H1 (cell line): ENCODE data around the gene RMDN2. TPM values are rescaled to one million over a fixed set of nuclear protein-coding genes. Genes with fewer than 3 reads are reported as not detected.

Source experiments
- CTCF ChIA-PET: fragments of 300-600 bp; sonication (Branson Sonifier 250); formaldehyde crosslinking; loops from one replicate; lab custom pipeline; 2021; ENCODE audit not compliant: partially characterized antibody; lab: Charles Lee
- POLR2A ChIA-PET: fragments of 300-600 bp; sonication (Branson Sonifier 250); formaldehyde crosslinking; loops from one replicate; lab custom pipeline; 2021; ENCODE audit warnings: inconsistent platforms; ENCODE audit not compliant: partially characterized antibody; lab: Charles Lee
- DNase-seq, 2 experiments: peaks; one replicate each; pipeline versions ENCODE4 v3.0.0 to v3.0.0-alpha.2; 2010 to 2022; ENCODE audit warnings: low spot score in 2 of 2, low read depth in 1 of 2, mixed read lengths in 1 of 2
- FAIRE-seq: peaks from 2 replicates; lab custom pipeline; 2011; peaks lifted over from hg19 to GRCh38; lab: Jason Lieb, UNC
- H2AFZ ChIP-seq: 2 replicates; pipeline ENCODE4 v1.8.1; 2012; ENCODE audit warnings: low read length, inconsistent platforms
- H2AK5ac ChIP-seq: 2 replicates; pipeline ENCODE4 v1.6.1; 2013; ENCODE audit warnings: low read depth, low read length
- H2BK120ac ChIP-seq: replicated peaks from 2 replicates; pipeline ENCODE3; 2013; ENCODE audit warnings: low read depth, low read length, inconsistent platforms
- H2BK12ac ChIP-seq: 2 replicates; pipeline ENCODE4 v1.6.1; 2013; ENCODE audit warnings: low read depth, low read length
- H2BK15ac ChIP-seq: 2 replicates; pipeline ENCODE4 v1.6.1; 2013; ENCODE audit warnings: low read length
- H2BK20ac ChIP-seq: 2 replicates; pipeline ENCODE4 v1.6.1; 2013; ENCODE audit warnings: low read length
- H2BK5ac ChIP-seq: 2 replicates; pipeline ENCODE4 v1.6.1; 2013; ENCODE audit warnings: low read depth, low read length
- H3K14ac ChIP-seq: 2 replicates; pipeline ENCODE4 v1.6.1; 2013; ENCODE audit warnings: inconsistent platforms; ENCODE audit not compliant: insufficient read length
- H3K18ac ChIP-seq: 2 replicates; pipeline ENCODE4 v1.6.1; 2013; ENCODE audit warnings: low read length; ENCODE audit errors: extremely low read depth
- H3K23ac ChIP-seq: 2 replicates; pipeline ENCODE4 v1.6.1; 2013; ENCODE audit warnings: inconsistent platforms; ENCODE audit not compliant: insufficient read length
- H3K23me2 ChIP-seq: 2 replicates; pipeline ENCODE4 v1.6.1; 2013; ENCODE audit warnings: low read depth, low read length
- H3K27ac ChIP-seq: 2 replicates; pipeline ENCODE4 v1.6.1; 2011; ENCODE audit warnings: low read depth, low read length, inconsistent platforms
- H3K27me3 ChIP-seq, 4 experiments: replicated peaks in 1 of 4; 1 replicate in 1 of 4; 2 replicates in 3 of 4; pipeline versions ENCODE4 v1.6.1 to v1.8.1; 2011 to 2013; ENCODE audit warnings: low read length in 3 of 4, mild to moderate bottlenecking in 3 of 4, inconsistent platforms in 2 of 4, mixed read lengths in 2 of 4, moderate library complexity in 1 of 4; ENCODE audit not compliant: control insufficient read depth in 3 of 4, insufficient read depth in 3 of 4; ENCODE audit errors: extremely low read depth in 1 of 4
- H3K36me3 ChIP-seq, 4 experiments: 2 replicates each; pipeline versions ENCODE4 v1.6.1 to v1.8.1; 2011 to 2013; ENCODE audit warnings: mild to moderate bottlenecking in 4 of 4, low read length in 3 of 4, moderate library complexity in 2 of 4, control low read depth in 1 of 4, inconsistent platforms in 1 of 4; ENCODE audit not compliant: insufficient read depth in 4 of 4, control insufficient read depth in 2 of 4
- H3K4ac ChIP-seq: replicated peaks from 2 replicates; pipeline ENCODE3; 2013; ENCODE audit warnings: low read length, low read depth, mixed read lengths, inconsistent platforms; ENCODE audit not compliant: insufficient read length
- H3K4me1 ChIP-seq, 4 experiments: replicated peaks in 1 of 4; 1 replicate in 1 of 4; 2 replicates in 3 of 4; pipeline versions ENCODE4 v1.6.1 to v1.8.1; 2011 to 2013; ENCODE audit warnings: low read length in 3 of 4, inconsistent platforms in 2 of 4, mixed read lengths in 1 of 4; ENCODE audit not compliant: insufficient read depth in 4 of 4, control insufficient read depth in 3 of 4
- H3K4me2 ChIP-seq, 2 experiments: 2 replicates each; pipeline versions ENCODE4 v1.6.1 to v1.8.1; 2011 to 2013; ENCODE audit warnings: low read depth in 2 of 2, low read length in 2 of 2, control low read depth in 1 of 2, inconsistent platforms in 1 of 2, mild to moderate bottlenecking in 1 of 2; ENCODE audit not compliant: insufficient read depth in 1 of 2
- H3K4me3 ChIP-seq, 4 experiments: fragments of 200-600, 300-600 bp in 1 of 4; sonication (generic), shearing (Covaris generic), sonication (Bioruptor Twin) in 1 of 4; 2 replicates each; pipeline versions ENCODE4 v1.5.1 to v1.8.1; 2011 to 2016; ENCODE audit warnings: low read length in 4 of 4, low read depth in 3 of 4, control low read depth in 2 of 4, inconsistent platforms in 2 of 4, mild to moderate bottlenecking in 2 of 4, mixed read lengths in 1 of 4, moderate library complexity in 1 of 4; ENCODE audit not compliant: insufficient read depth in 2 of 4; ENCODE audit errors: extremely low read depth in 1 of 4
- H3K56ac ChIP-seq: replicated peaks from 2 replicates; pipeline ENCODE3; 2013; ENCODE audit warnings: low read depth, mild to moderate bottlenecking, mixed read lengths, low read length, inconsistent platforms; ENCODE audit not compliant: insufficient read length
- H3K79me1 ChIP-seq: 2 replicates; pipeline ENCODE4 v1.6.1; 2013; ENCODE audit warnings: low read depth, low read length, control low read depth
- H3K79me2 ChIP-seq, 2 experiments: 2 replicates each; pipeline versions ENCODE4 v1.6.1 to v1.8.1; 2012 to 2013; ENCODE audit warnings: low read length in 2 of 2, mild to moderate bottlenecking in 2 of 2, inconsistent platforms in 1 of 2; ENCODE audit not compliant: insufficient read depth in 2 of 2, control insufficient read depth in 1 of 2
- H3K9ac ChIP-seq, 4 experiments: replicated peaks in 1 of 4; 1 replicate in 1 of 4; 2 replicates in 3 of 4; pipeline versions ENCODE4 v1.6.1 to v1.8.1; 2011 to 2013; ENCODE audit warnings: low read depth in 3 of 4, low read length in 3 of 4, control low read depth in 2 of 4, mild to moderate bottlenecking in 2 of 4, moderate library complexity in 2 of 4, inconsistent platforms in 1 of 4; ENCODE audit errors: extremely low read depth in 1 of 4
- H3K9me3 ChIP-seq, 2 experiments: 2 replicates each; pipeline versions ENCODE4 v1.6.1 to v1.8.1; 2012 to 2013; ENCODE audit warnings: mild to moderate bottlenecking in 2 of 2, moderate library complexity in 2 of 2, control low read depth in 1 of 2, inconsistent platforms in 1 of 2, low read depth in 1 of 2, low read length in 1 of 2, mixed read lengths in 1 of 2; ENCODE audit not compliant: insufficient read depth in 2 of 2
- H4K20me1 ChIP-seq, 2 experiments: replicated peaks in 1 of 2; 2 replicates each; pipeline versions ENCODE3 to v1.8.1; 2011 to 2013; ENCODE audit warnings: inconsistent platforms in 2 of 2, low read length in 2 of 2, mild to moderate bottlenecking in 1 of 2; ENCODE audit not compliant: insufficient read depth in 2 of 2, control insufficient read depth in 1 of 2
- H4K5ac ChIP-seq: 2 replicates; pipeline ENCODE4 v1.6.1; 2013; ENCODE audit warnings: low read length, low read depth, mixed read lengths, inconsistent platforms; ENCODE audit not compliant: insufficient read length
- H4K8ac ChIP-seq: 2 replicates; pipeline ENCODE4 v1.8.0; 2013; ENCODE audit warnings: mild to moderate bottlenecking, moderate library complexity, low read length, inconsistent platforms; ENCODE audit not compliant: insufficient read depth; ENCODE audit errors: extremely low read depth
- H4K91ac ChIP-seq: replicated peaks from 2 replicates; pipeline ENCODE3; 2013; ENCODE audit warnings: low read length, mixed read lengths, inconsistent platforms; ENCODE audit not compliant: insufficient read length
- ATF2 ChIP-seq: IDR thresholded peaks from 2 replicates; pipeline ENCODE4 v1.6.1; 2012; ENCODE audit warnings: low read length, inconsistent platforms
- CBX8 ChIP-seq: fragments of 300-800, 300-1000 bp; sonication (generic); IDR thresholded peaks from 2 replicates; pipeline ENCODE4 v1.7.1; 2016; ENCODE audit warnings: low read depth, low read length, borderline replicate concordance
- CEBPB ChIP-seq: IDR thresholded peaks from 2 replicates; pipeline ENCODE4 v1.6.1; 2012; ENCODE audit warnings: low read depth, low read length
- GTF2F1 ChIP-seq: IDR thresholded peaks from 2 replicates; pipeline ENCODE4 v1.6.1; 2012; ENCODE audit warnings: low read depth, low read length, improper control_type of control experiment, borderline replicate concordance
- MAFK ChIP-seq: IDR thresholded peaks from 2 replicates; pipeline ENCODE4 v1.6.1; 2012; ENCODE audit warnings: low read depth, mild to moderate bottlenecking, improper control_type of control experiment, low read length
- MAX ChIP-seq: IDR thresholded peaks from 2 replicates; pipeline ENCODE4 v1.6.1; 2012; ENCODE audit warnings: inconsistent platforms
- RFX5 ChIP-seq: IDR thresholded peaks from 2 replicates; pipeline ENCODE4 v1.6.1; 2011; ENCODE audit warnings: low read depth, low read length, improper control_type of control experiment, borderline replicate concordance
- RNF2 ChIP-seq: fragments of 200-900, 300-1000 bp; sonication (generic); IDR thresholded peaks from 2 replicates; pipeline ENCODE4 v1.7.1; 2016; ENCODE audit warnings: borderline replicate concordance, low read depth, mild to moderate bottlenecking, antibody characterized with exemption, low read length; ENCODE audit not compliant: poor library complexity, severe bottlenecking; ENCODE audit errors: missing control alignments
- RXRA ChIP-seq: IDR thresholded peaks from 2 replicates; pipeline ENCODE4 v1.6.1; 2011; ENCODE audit warnings: low read depth, mild to moderate bottlenecking, low read length, moderate library complexity; ENCODE audit not compliant: insufficient read depth
- SIRT6 ChIP-seq: IDR thresholded peaks from one replicate; pipeline ENCODE4 v1.7.1; 2012; ENCODE audit warnings: low read length, inconsistent platforms
- SIX5 ChIP-seq: IDR thresholded peaks from 2 replicates; pipeline ENCODE4 v1.6.1; 2011; ENCODE audit warnings: mild to moderate bottlenecking, low read depth, low read length
- SP1 ChIP-seq: IDR thresholded peaks from 2 replicates; pipeline ENCODE4 v1.6.1; 2011; ENCODE audit warnings: low read depth, low read length
- TEAD4 ChIP-seq: IDR thresholded peaks from 2 replicates; pipeline ENCODE4 v1.6.1; 2012; ENCODE audit warnings: low read depth, low read length, inconsistent platforms, mixed read lengths
- WGBS, 2 experiments: shearing (Covaris generic) in 1 of 2; methylation state at CpG; one replicate each; pipeline versions ENCODE4 v1.1.6 to v1.1.7; 2013 to 2015; ENCODE audit warnings: low lambda C conversion rate in 2 of 2, mixed read lengths in 2 of 2, inconsistent platforms in 1 of 2, low coverage in 1 of 2, missing lambda C conversion rate in 1 of 2; ENCODE audit not compliant: insufficient replicate concordance in 2 of 2, insufficient coverage in 1 of 2, insufficient read length in 1 of 2; ENCODE audit errors: extremely low coverage in 1 of 2, missing lambda C conversion rate in 1 of 2; 5-methylcytosine and 5-hydroxymethylcytosine counted together
- polyA plus RNA-seq, 7 experiments: library from polyadenylated mRNA; depleted of rRNA in 3 of 7; stranded (reverse) in 5 of 7; unstranded in 2 of 7; fragments of >200 nt in 5 of 7; fragments of 200-250 nt in 2 of 7; gene quantifications; 1 replicate in 5 of 7; 2 replicates in 1 of 7; 4 replicates in 1 of 7; pipeline versions ENCODE4 v1.2.1 to v1.2.3, GENCODE V29; 2011 to 2013; ENCODE audit warnings: missing spikeins in 2 of 7, mixed read lengths in 2 of 7
- total RNA-seq: library from RNA; stranded (reverse); fragmentation: NEBNext Ultra II Directional; extraction: Animal tissue kit (Norgen Biotek cat#: 25700); gene quantifications from 2 replicates; pipeline ENCODE4 v1.2.1, GENCODE V29; 2021

Gene RMDN2
- total and polyA plus RNA-seq, 2 of the 8 experiments (the other 6 are each of a cell fraction or from before 2014, with no cell fraction given), result 0.53 to 3.0 TPM

GRCh38 chr2:38028829-38029228, 103.7 kb downstream of the RMDN2 start:
- 87% methylated on average over 4 of the region's 4 CpGs; no CpG with 5 or more reads in 1 of the 2 experiments for WGBS, 2 experiments
- Histone ChIP-seq H4K20me1 (no peaks in the 10 kb centered on the region), H2BK5ac (no peak overlapping the region), H3K36me3 (no peaks in the 10 kb centered on the region), H2BK20ac (no peak overlapping the region), H2BK120ac (no peak overlapping the region), H3K79me1 (no peaks in the 10 kb centered on the region), H3K56ac (no peak overlapping the region), H3K18ac (no peak overlapping the region), H2BK12ac (no peak overlapping the region), H3K4me2 (no peak overlapping the region), H3K9me3 (no peaks in the 10 kb centered on the region), H3K4me1 (peaks cover 0 to 3% (median 0%) of the 10 kb centered on the region in 4 experiments; a peak in 2 of 7 replicates), H4K5ac (no peak overlapping the region), H4K8ac (peak overlapping the region; percentile 53; the same call in 1 of the 2 replicates), H3K23ac (no peak overlapping the region), H3K27me3 (no peaks in the 10 kb centered on the region), H3K23me2 (no peaks in the 10 kb centered on the region), H3K4me3 (no peak overlapping the region), H2BK15ac (no peak overlapping the region), H2AFZ (no peak overlapping the region), H3K79me2 (no peaks in the 10 kb centered on the region), H3K14ac (no peak overlapping the region), H3K9ac (no peak overlapping the region), H3K4ac (no peak overlapping the region), H4K91ac (no peak overlapping the region), H3K27ac (no peak overlapping the region), H2AK5ac (no peak overlapping the region)
- no peak for FAIRE-seq
- POLR2A ChIA-PET, result no interaction called here
- CTCF ChIA-PET, result interaction anchor here (0.7 to 1.3 kb wide), 3 partner anchors 8 to 153 kb away, joined by 3 to 7 read pairs (median 3); no protein-coding TSS in a partner anchor
- DNase-seq, result no peak
- TF ChIP-seq CEBPB, result no peak
- TF ChIP-seq CBX8, result no peak
- no peak for TF ChIP-seq ATF2
- no peak for TF ChIP-seq RNF2
- no peak for TF ChIP-seq MAFK
- TF ChIP-seq SP1, result no peak
- TF ChIP-seq RFX5, result no peak
- no peak for TF ChIP-seq MAX
- TF ChIP-seq SIRT6, result no peak
- TF ChIP-seq RXRA, result no peak
- no peak for TF ChIP-seq SIX5
- TF ChIP-seq GTF2F1, result no peak
- TF ChIP-seq TEAD4, result no peak
